ENCODE results near the gene PSG4.
"Not testable (repeated sequence)": the region's sequence is repeated elsewhere in the genome, so short reads cannot be mapped to it uniquely, and the experiment has no call there.

Gene PSG4

DNA sequence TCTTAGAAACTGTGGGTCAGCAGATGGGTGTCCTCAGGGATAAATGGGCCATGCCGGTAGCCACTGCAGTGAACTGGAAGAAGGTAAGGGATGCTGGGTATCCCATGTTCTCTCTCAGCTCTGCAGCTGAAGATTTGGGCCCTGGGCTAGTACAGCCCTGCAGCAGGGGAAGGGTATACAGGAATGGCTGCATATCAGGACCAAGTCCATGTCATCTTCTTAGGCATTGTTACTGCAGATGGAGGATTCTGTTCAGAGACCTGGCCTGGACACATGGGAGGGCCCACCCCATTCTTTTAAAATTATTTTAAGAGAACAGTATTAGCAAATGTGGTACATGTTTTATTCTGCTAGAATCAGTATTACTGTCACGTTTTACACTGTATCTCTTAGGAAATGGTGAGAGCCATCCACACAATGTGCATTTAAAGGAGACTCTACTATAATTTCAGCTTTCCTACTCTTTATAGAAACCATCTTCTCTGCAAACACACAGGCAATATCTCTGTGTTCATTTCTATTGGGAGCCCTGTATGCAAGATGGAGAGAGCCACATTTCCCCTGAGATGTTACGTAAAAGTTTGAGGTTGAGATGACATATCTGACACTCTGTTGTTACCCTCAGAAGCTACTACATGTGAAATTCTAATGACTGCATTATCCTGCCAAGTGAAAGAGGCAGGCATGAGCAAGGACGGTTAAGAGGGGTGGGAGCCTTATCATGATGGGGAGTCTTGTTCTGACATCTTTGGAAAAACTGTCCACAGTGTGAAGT is 12.9 kb downstream of the PSG4 start:
- not testable (repeated sequence) for H3K27ac Mint-ChIP-seq (ENCODE audit: low read depth); H3K36me3 Mint-ChIP-seq (ENCODE audit: insufficient read depth); H3K4me1 Mint-ChIP-seq; H3K9me3 Mint-ChIP-seq; ATAC-seq (replicated peaks; ENCODE audit: extremely low read depth, poor library complexity, severe bottlenecking); H3K4me3 Mint-ChIP-seq; DNase-seq (ENCODE audit: low spot score in 2 of 2)
- peaks cover 76% of the 10 kb centered on the region for H3K27me3 Mint-ChIP-seq

DNA sequence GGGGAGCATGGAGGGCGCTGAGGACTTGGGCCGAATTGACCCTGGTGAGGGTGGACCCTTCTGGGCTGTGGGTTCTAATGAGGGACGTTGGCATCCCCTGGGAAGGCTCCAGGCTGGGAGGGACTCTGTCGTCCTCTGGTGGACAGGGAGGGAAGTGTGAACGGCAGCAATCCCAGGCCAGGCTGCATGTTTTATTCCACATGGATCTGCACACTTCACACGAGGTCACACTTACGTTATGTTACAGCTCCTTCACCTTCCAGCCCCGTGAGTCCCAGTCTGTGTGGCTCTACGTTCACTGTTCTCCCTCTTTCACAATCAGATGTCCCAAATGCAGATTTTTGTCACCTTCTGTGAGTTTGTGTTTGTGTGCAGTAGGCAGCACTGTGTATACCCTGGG is 17.3 kb downstream of the PSG4 start:
- not testable (repeated sequence) for H3K36me3 Mint-ChIP-seq (ENCODE audit: insufficient read depth); H3K27ac Mint-ChIP-seq (ENCODE audit: low read depth); H3K4me3 Mint-ChIP-seq; DNase-seq (ENCODE audit: low spot score in 2 of 2); H3K9me3 Mint-ChIP-seq; ATAC-seq (replicated peaks; ENCODE audit: extremely low read depth, poor library complexity, severe bottlenecking); H3K4me1 Mint-ChIP-seq
- H3K27me3 Mint-ChIP-seq: peaks cover 62% of the 10 kb centered on the region

GRCh38 chr19:43186311-43186935 is 19.0 kb downstream of the PSG4 start, which contains the start of gene PSG5:
Gene PSG5, minus strand, starts transcription at chr19:43186536. Its CDS starts 131 bp downstream, at chr19:43186405.
- peaks cover 45% of the 10 kb centered on the region for H3K27me3 Mint-ChIP-seq
- DNase-seq (ENCODE audit: low spot score in 2 of 2); H3K4me1 Mint-ChIP-seq; H3K4me3 Mint-ChIP-seq; H3K27ac Mint-ChIP-seq (ENCODE audit: low read depth); ATAC-seq (replicated peaks; ENCODE audit: extremely low read depth, poor library complexity, severe bottlenecking); H3K36me3 Mint-ChIP-seq (ENCODE audit: insufficient read depth); H3K9me3 Mint-ChIP-seq: not testable (repeated sequence)

- H3K27ac Mint-ChIP-seq (ENCODE audit: low read depth); H3K36me3 Mint-ChIP-seq (ENCODE audit: insufficient read depth); H3K4me3 Mint-ChIP-seq; ATAC-seq (replicated peaks; ENCODE audit: extremely low read depth, poor library complexity, severe bottlenecking); DNase-seq (ENCODE audit: low spot score in 2 of 2); H3K4me1 Mint-ChIP-seq; H3K9me3 Mint-ChIP-seq: not testable (repeated sequence)
- peaks cover 18% of the 10 kb centered on the region for H3K27me3 Mint-ChIP-seq
Observed at GRCh38 chr19:43181869-43182771, 23.3 kb downstream of the PSG4 start.

DNA sequence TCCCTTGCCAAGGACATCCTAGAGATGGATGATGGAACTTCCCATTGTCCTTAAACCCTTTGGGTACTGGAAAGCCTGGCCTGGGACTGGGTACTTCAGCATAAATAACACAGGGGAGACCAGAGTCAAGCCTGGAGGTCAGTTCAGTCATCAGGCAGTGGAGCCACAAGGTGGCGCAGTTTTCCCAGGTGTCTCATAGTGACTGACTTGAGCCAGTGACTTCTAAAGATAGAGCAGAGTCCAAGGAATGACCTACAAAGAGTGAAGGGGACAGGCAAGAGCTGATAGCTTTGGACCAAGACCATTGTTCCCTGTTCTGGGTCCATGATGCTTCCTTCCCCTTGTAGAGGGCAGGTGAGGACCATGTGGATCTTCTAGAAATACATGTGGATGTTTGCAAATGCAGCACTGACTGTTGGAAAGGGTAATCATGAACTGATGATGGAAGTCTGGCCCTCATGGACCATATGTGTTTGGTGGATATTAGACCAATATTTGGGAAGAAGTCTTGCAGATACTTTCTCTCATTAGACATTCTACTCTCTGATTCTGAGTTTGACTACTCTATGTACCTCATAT is 25.8 kb downstream of the PSG4 start:
- H3K27me3 Mint-ChIP-seq: peaks cover 22% of the 10 kb centered on the region
- H3K4me1 Mint-ChIP-seq; DNase-seq (ENCODE audit: low spot score in 2 of 2); H3K9me3 Mint-ChIP-seq; H3K4me3 Mint-ChIP-seq; H3K36me3 Mint-ChIP-seq (ENCODE audit: insufficient read depth); H3K27ac Mint-ChIP-seq (ENCODE audit: low read depth); ATAC-seq (replicated peaks; ENCODE audit: extremely low read depth, poor library complexity, severe bottlenecking): not testable (repeated sequence)

GRCh38 chr19:43178577-43178976 is 26.9 kb downstream of the PSG4 start:
- H3K27ac Mint-ChIP-seq (ENCODE audit: low read depth); H3K36me3 Mint-ChIP-seq (ENCODE audit: insufficient read depth); DNase-seq (ENCODE audit: low spot score in 2 of 2); H3K9me3 Mint-ChIP-seq; H3K4me3 Mint-ChIP-seq; H3K4me1 Mint-ChIP-seq; ATAC-seq (replicated peaks; ENCODE audit: extremely low read depth, poor library complexity, severe bottlenecking): not testable (repeated sequence)
- H3K27me3 Mint-ChIP-seq: peaks cover 22% of the 10 kb centered on the region

DNA sequence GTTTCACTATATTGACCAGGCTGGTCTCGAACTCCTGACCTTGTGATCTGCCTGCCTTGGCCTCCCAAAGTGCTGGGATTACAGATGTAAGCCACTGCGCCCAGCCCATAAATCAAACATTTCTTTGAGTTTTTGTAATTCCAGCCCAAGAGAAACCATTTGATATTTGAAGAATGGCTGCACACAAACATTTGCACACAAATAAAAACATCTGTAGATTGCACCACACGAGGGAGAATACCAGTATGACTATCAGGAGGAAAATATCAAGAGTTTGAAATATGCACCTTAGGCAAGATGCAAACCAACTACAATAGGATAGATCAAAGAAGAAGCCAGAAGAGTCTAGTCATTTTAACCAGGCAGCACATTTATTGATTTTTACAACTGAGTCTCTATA is 39.5 kb downstream of the PSG4 start:
- H3K4me1 Mint-ChIP-seq; H3K27ac Mint-ChIP-seq (ENCODE audit: low read depth); H3K36me3 Mint-ChIP-seq (ENCODE audit: insufficient read depth); H3K9me3 Mint-ChIP-seq; ATAC-seq (replicated peaks; ENCODE audit: extremely low read depth, poor library complexity, severe bottlenecking); DNase-seq (ENCODE audit: low spot score in 2 of 2); H3K4me3 Mint-ChIP-seq: not testable (repeated sequence)
- peaks cover 62% of the 10 kb centered on the region for H3K27me3 Mint-ChIP-seq

DNA sequence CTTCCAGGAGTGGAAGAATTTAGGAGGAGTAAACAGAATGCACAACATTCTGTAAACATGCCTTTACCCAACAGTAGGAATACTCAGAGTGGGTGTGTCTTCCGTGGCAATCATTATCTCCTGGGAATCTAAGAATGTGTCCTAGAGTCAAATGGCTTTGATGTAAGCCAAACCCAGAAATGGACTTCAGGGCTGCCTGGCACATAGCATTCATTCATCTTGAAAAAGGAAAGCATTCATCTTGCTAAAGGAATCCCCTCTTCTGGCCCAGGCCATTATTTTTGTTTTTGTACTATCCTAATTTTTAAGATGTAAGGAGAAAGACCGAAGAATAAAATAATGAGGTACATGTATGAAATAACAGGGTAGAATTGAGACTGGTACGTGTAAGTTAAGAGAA is 42.3 kb downstream of the PSG4 start:
- H3K9me3 Mint-ChIP-seq; H3K27ac Mint-ChIP-seq (ENCODE audit: low read depth); H3K4me3 Mint-ChIP-seq; H3K36me3 Mint-ChIP-seq (ENCODE audit: insufficient read depth); ATAC-seq (replicated peaks; ENCODE audit: extremely low read depth, poor library complexity, severe bottlenecking); DNase-seq (ENCODE audit: low spot score in 2 of 2); H3K4me1 Mint-ChIP-seq: not testable (repeated sequence)
- H3K27me3 Mint-ChIP-seq: peaks cover 63% of the 10 kb centered on the region

DNA sequence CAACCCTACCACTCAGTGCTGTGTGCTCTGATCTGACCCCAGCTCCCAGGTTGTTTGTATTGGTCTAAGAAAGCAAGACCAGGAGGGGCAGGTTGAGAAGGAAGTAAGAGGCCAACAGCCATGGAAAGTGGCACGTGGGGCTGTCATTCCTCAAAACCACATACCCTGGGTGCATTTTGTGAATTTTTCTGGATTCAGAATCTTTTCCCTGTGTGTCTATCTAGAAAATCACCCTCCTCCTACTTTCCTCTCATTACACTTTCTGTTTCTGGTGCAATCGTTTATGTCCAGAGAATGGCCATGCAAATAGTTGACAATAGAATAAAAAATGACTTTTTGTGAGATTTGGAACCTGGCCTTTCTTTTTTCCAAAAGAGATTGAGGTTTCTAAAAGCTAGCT is 43.2 kb downstream of the PSG4 start:
- peaks cover 63% of the 10 kb centered on the region for H3K27me3 Mint-ChIP-seq
- H3K36me3 Mint-ChIP-seq (ENCODE audit: insufficient read depth); H3K4me3 Mint-ChIP-seq; DNase-seq (ENCODE audit: low spot score in 2 of 2); H3K27ac Mint-ChIP-seq (ENCODE audit: low read depth); H3K4me1 Mint-ChIP-seq; H3K9me3 Mint-ChIP-seq; ATAC-seq (replicated peaks; ENCODE audit: extremely low read depth, poor library complexity, severe bottlenecking): not testable (repeated sequence)

DNA sequence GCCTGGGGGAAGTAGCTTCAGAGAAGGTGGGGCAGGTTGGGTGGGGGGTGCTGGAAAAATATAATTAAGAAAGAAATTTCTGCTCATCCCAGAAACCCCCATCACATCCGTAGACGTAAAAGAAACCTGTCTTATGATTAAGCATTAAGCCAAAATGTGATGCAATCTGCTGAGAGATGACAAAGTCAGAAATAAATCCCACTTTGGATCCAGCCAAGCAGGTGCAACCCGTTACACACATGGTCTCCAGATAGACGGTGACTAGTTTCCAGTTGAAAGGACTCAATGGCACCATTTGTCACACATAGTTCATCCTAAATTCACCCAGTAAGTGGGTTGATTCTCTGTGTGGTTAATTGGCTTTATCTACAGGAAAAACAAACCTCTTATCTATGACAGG is 53.2 kb downstream of the PSG4 start:
- Mint-ChIP-seq H3K9me3 (no peaks in the 10 kb centered on the region), H3K27ac (ENCODE audit: low read depth) (no peak overlapping the region), H3K36me3 (ENCODE audit: insufficient read depth) (no peaks in the 10 kb centered on the region), H3K27me3 (peaks cover 36% of the 10 kb centered on the region), H3K4me3 (no peak overlapping the region), H3K4me1 (no peaks in the 10 kb centered on the region)
- DNase-seq (ENCODE audit: low spot score in 2 of 2) (no peak), ATAC-seq (replicated peaks; ENCODE audit: extremely low read depth, poor library complexity, severe bottlenecking) (no peak)

DNA sequence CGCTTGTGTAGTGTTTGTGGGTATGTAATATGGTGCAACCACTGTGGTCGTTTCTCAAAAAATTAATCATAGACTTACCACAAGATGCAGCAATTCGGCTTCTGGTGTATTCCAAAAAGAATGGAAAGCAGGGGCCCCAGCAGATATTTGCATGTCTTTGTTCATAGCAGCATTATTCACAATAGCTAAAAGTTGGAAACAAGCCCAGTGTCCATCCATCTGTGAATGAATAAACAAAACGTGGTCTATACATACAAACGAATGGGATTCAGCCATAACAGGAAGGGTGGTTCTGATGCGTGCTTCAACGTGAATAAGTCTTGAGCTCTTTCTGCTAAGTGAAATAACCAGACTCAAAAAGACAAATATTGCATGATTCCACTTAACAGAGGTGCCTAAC is 55.6 kb downstream of the PSG4 start:
- not testable (repeated sequence) for ATAC-seq (replicated peaks; ENCODE audit: extremely low read depth, poor library complexity, severe bottlenecking); H3K4me3 Mint-ChIP-seq; H3K27ac Mint-ChIP-seq (ENCODE audit: low read depth); DNase-seq (ENCODE audit: low spot score in 2 of 2); H3K9me3 Mint-ChIP-seq; H3K4me1 Mint-ChIP-seq; H3K36me3 Mint-ChIP-seq (ENCODE audit: insufficient read depth)
- H3K27me3 Mint-ChIP-seq: peaks cover 57% of the 10 kb centered on the region

GRCh38 chr19:43148233-43148632 is 57.2 kb downstream of the PSG4 start:
- DNase-seq (ENCODE audit: low spot score in 2 of 2) (no peak), ATAC-seq (replicated peaks; ENCODE audit: extremely low read depth, poor library complexity, severe bottlenecking) (no peak)
- Mint-ChIP-seq H3K4me3 (no peak overlapping the region), H3K9me3 (peaks cover 9% of the 10 kb centered on the region), H3K36me3 (ENCODE audit: insufficient read depth) (no peaks in the 10 kb centered on the region), H3K27me3 (peaks cover 57% of the 10 kb centered on the region), H3K4me1 (no peaks in the 10 kb centered on the region), H3K27ac (ENCODE audit: low read depth) (no peak overlapping the region)
